ENCODE data around the gene TANC1. TPM values are rescaled to one million over a fixed set of nuclear protein-coding genes. Genes with fewer than 3 reads are reported as not detected.
A peak's percentile ranks its signal among the peaks of the same experiment; 100 is the strongest.

TANC1 gene
- total and polyA plus RNA-seq, 2 experiments from 2014 or later: 8.2 to 12.1 TPM

- Histone ChIP-seq H3K4me3 (no peak overlapping the region), H3K9me3 (ENCODE audit: low read depth) (no peaks in the 10 kb centered on the region), H3K9me2 (ENCODE audit: insufficient read depth) (no peaks in the 10 kb centered on the region), H3K79me2 (ENCODE audit: insufficient read depth) (no peaks in the 10 kb centered on the region), H3K27me3 (replicated peaks; ENCODE audit: insufficient read depth) (no peaks in the 10 kb centered on the region), H4K20me1 (ENCODE audit: insufficient read depth) (no peaks in the 10 kb centered on the region), H2AFZ (no peak overlapping the region), H3K4me2 (ENCODE audit: unreplicated experiment) (no peak overlapping the region), H3K9ac (no peak overlapping the region), H3K27ac (no peak overlapping the region), H3K4me1 (ENCODE audit: insufficient read depth) (no peaks in the 10 kb centered on the region), H3F3A (ENCODE audit: insufficient read depth) (peaks cover 3% of the 10 kb centered on the region; the same call in 1 of the 2 replicates), H3K36me3 (ENCODE audit: low read depth) (peaks cover 23% of the 10 kb centered on the region; the same call in 1 of the 2 replicates)
- in situ Hi-C loops (cut with MboI): no loop called here
- DNase-seq: no peak
- TF ChIP-seq EZH2phosphoT487 (IDR thresholded peaks at IDR 0.05; ENCODE audit: insufficient read depth, low read depth): no peak
- TF ChIP-seq EZH2 (IDR thresholded peaks at IDR 0.05; ENCODE audit: insufficient read depth, poor library complexity, severe bottlenecking): no peak
Observed at GRCh38 chr2:159243529-159243928, 275.1 kb downstream of the TANC1 start.

GRCh38 chr2:159246325-159246988 is 278.0 kb downstream of the TANC1 start:
- Histone ChIP-seq H3K4me3 (no peak overlapping the region), H2AFZ (no peak overlapping the region), H3K9me3 (ENCODE audit: low read depth) (no peaks in the 10 kb centered on the region), H3K27ac (no peak overlapping the region), H3K4me1 (ENCODE audit: insufficient read depth) (peaks cover 17% of the 10 kb centered on the region; the same call in 1 of the 2 replicates), H3F3A (ENCODE audit: insufficient read depth) (peaks cover 11% of the 10 kb centered on the region; the same call in 1 of the 2 replicates), H3K36me3 (ENCODE audit: low read depth) (peaks cover 15% of the 10 kb centered on the region; the same call in 1 of the 2 replicates), H3K9me2 (ENCODE audit: insufficient read depth) (no peaks in the 10 kb centered on the region), H3K4me2 (ENCODE audit: unreplicated experiment) (no peak overlapping the region), H3K9ac (no peak overlapping the region), H3K27me3 (replicated peaks; ENCODE audit: insufficient read depth) (no peaks in the 10 kb centered on the region), H4K20me1 (ENCODE audit: insufficient read depth) (no peaks in the 10 kb centered on the region), H3K79me2 (ENCODE audit: insufficient read depth) (no peaks in the 10 kb centered on the region)
- no peak for TF ChIP-seq EZH2 (IDR thresholded peaks at IDR 0.05; ENCODE audit: insufficient read depth, poor library complexity, severe bottlenecking)
- TF ChIP-seq EZH2phosphoT487 (IDR thresholded peaks at IDR 0.05; ENCODE audit: insufficient read depth, low read depth): no peak
- no peak for DNase-seq
- in situ Hi-C loops (cut with MboI): no loop called here
- WGBS, 2 experiments (ENCODE audit: low coverage in 1 of 2, low lambda C conversion rate in 2 of 2, missing lambda C conversion rate in 2 of 2): 90 to 91% methylated on average over 7 of the region's 7 CpGs

GRCh38 chr2:159249990-159250715 is 281.7 kb downstream of the TANC1 start:
- Histone ChIP-seq H4K20me1 (ENCODE audit: insufficient read depth) (no peaks in the 10 kb centered on the region), H3K9ac (peak overlapping the region; percentile 52), H3K27ac (peak overlapping the region; percentile 69), H3K27me3 (replicated peaks; ENCODE audit: insufficient read depth) (no peaks in the 10 kb centered on the region), H3K4me1 (ENCODE audit: insufficient read depth) (peaks cover 17% of the 10 kb centered on the region; the same call in 1 of the 2 replicates), H2AFZ (peak overlapping the region; percentile 54), H3K4me2 (ENCODE audit: unreplicated experiment) (peak overlapping the region; percentile 34), H3F3A (ENCODE audit: insufficient read depth) (peaks cover 11% of the 10 kb centered on the region; the same call in 1 of the 2 replicates), H3K4me3 (peak overlapping the region; percentile 10; the same call in 1 of the 2 replicates), H3K79me2 (ENCODE audit: insufficient read depth) (no peaks in the 10 kb centered on the region), H3K9me2 (ENCODE audit: insufficient read depth) (0 out of 2 replicates have a peak, but pooled peaks cover 6% of the 10 kb centered on the region), H3K36me3 (ENCODE audit: low read depth) (peaks cover 8% of the 10 kb centered on the region; the same call in 1 of the 2 replicates), H3K9me3 (ENCODE audit: low read depth) (no peaks in the 10 kb centered on the region)
- TF ChIP-seq EZH2phosphoT487 (IDR thresholded peaks at IDR 0.05; ENCODE audit: insufficient read depth, low read depth) (no peak), EZH2 (IDR thresholded peaks at IDR 0.05; ENCODE audit: insufficient read depth, poor library complexity, severe bottlenecking) (no peak)
- WGBS, 2 experiments (ENCODE audit: low coverage in 1 of 2, low lambda C conversion rate in 2 of 2, missing lambda C conversion rate in 2 of 2): 14% methylated on average over 7 of the region's 7 CpGs
- in situ Hi-C loops (cut with MboI): no loop called here
- DNase-seq: peak; percentile 93

DNA sequence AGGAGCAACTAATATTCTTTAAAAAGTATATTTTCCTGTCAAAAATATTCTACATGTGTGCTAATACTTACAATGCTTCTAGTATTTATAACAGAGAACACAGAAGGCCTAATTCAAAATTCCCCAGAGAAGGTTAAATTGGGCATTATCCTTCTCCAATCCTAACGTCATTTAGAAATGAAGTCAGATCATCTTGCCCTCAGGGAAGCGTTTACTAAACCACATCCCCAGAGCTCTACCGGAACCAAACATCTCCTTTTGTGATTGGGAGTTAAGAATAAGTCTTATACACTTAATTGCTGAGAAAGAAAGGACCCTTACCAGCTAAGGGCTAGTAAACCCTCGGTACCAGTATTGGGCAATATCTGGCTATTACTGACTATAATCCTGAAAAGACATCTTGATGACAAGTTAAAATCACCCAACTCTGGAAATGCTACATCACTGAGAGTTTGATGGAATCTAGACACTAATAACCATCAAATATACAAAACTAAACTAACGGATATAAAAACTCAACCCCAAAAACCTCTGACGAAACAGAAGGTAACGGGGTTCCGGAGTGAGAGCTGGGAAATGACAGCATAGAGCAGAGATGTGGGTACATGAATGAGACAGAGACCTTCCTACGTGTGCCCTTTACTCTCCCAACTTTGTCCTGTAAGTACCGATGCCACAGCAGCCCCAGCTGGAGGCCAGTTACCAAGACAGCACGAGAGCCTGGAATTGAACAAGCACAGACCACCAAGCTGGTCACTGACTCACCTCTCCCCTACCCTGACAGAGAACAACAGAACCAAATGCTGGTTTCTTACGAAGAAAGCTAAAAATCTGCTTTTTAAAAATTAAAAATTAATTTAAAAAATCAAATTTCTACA is 283.1 kb downstream of the TANC1 start:
- DNase-seq: no peak
- H3K9me2 ChIP-seq (ENCODE audit: insufficient read depth): 0 out of 2 replicates have a peak, but pooled peaks cover 6% of the 10 kb centered on the region
- peaks cover 5% of the 10 kb centered on the region; the same call in 1 of the 2 replicates for H3K36me3 ChIP-seq (ENCODE audit: low read depth)
- H3K27me3 ChIP-seq (replicated peaks; ENCODE audit: insufficient read depth): no peaks in the 10 kb centered on the region
- H3K4me1 ChIP-seq (ENCODE audit: insufficient read depth): peaks cover 17% of the 10 kb centered on the region; the same call in 1 of the 2 replicates
- TF ChIP-seq EZH2phosphoT487 (IDR thresholded peaks at IDR 0.05; ENCODE audit: insufficient read depth, low read depth) (no peak), EZH2 (IDR thresholded peaks at IDR 0.05; ENCODE audit: insufficient read depth, poor library complexity, severe bottlenecking) (no peak)
- 84% methylated on average over 12 of the region's 12 CpGs for WGBS, 2 experiments (ENCODE audit: low coverage in 1 of 2, low lambda C conversion rate in 2 of 2, missing lambda C conversion rate in 2 of 2)
- H3K27ac ChIP-seq: no peak overlapping the region
- H3K4me3 ChIP-seq: no peak overlapping the region
- in situ Hi-C loops (cut with MboI): no loop called here
- H3F3A ChIP-seq (ENCODE audit: insufficient read depth): peaks cover 19% of the 10 kb centered on the region
- H3K9me3 ChIP-seq (ENCODE audit: low read depth): no peaks in the 10 kb centered on the region
- H4K20me1 ChIP-seq (ENCODE audit: insufficient read depth): no peaks in the 10 kb centered on the region
- H3K9ac ChIP-seq: no peak overlapping the region
- no peak overlapping the region for H3K4me2 ChIP-seq (ENCODE audit: unreplicated experiment)
- no peak overlapping the region for H2AFZ ChIP-seq
- H3K79me2 ChIP-seq (ENCODE audit: insufficient read depth): no peaks in the 10 kb centered on the region

Measured in GM23248 (cell line).